Suppressor macrophage treated with lipopolysaccharide for 1 hour (primary cell): ENCODE measurements around the gene FSD2.
"Not testable (repeated sequence)": the region's sequence is repeated elsewhere in the genome, so short reads cannot be mapped to it uniquely, and the experiment has no call there.

Experiments used
- DNase-seq, 3 donors: peaks; one replicate each; pipeline ENCODE4 v3.0.0-alpha.2; 2020 to 2022

The FSD2 gene

GRCh38 chr15:82829234-82829633, 23.4 kb upstream of the FSD2 start:
- no peak for DNase-seq

- no peak for DNase-seq
These were observed 22.2 kb upstream of the FSD2 start for GRCh38 chr15:82828075-82828474.

GRCh38 chr15:82823049-82823448, 17.2 kb upstream of the FSD2 start:
- no peak for DNase-seq

- DNase-seq: not testable (repeated sequence)
These were observed 16.0 kb upstream of the FSD2 start for GRCh38 chr15:82821851-82822250.

GRCh38 chr15:82821396-82821795, 15.5 kb upstream of the FSD2 start:
- not testable (repeated sequence) for DNase-seq

GRCh38 chr15:82820128-82820527, 14.3 kb upstream of the FSD2 start:
- DNase-seq: no peak

GRCh38 chr15:82812994-82813393, 7.1 kb upstream of the FSD2 start:
- peak in 2 of 3 donors; percentile 15 to 32 for DNase-seq

GRCh38 chr15:82810890-82811426, 5.1 kb upstream of the FSD2 start:
- DNase-seq: peak; percentile 68 to 84 (median 79)

GRCh38 chr15:82810061-82810889, 4.4 kb upstream of the FSD2 start:
- peak; percentile 45 to 59 (median 47) for DNase-seq

- peak; percentile 99 for DNase-seq
These were observed 3.6 kb upstream of the FSD2 start, which contains the start of gene WHAMM for GRCh38 chr15:82809308-82810060. WHAMM (plus strand) TSS chr15:82809628; CDS start chr15:82809727, 99 bp downstream.

- DNase-seq: no peak
These were observed 2.8 kb upstream of the FSD2 start for GRCh38 chr15:82808634-82809041.

GRCh38 chr15:82807920-82808633, 2.2 kb upstream of the FSD2 start:
- no peak for DNase-seq

- no peak for DNase-seq
These were observed 1.3 kb downstream of the FSD2 start for GRCh38 chr15:82804575-82804949.

GRCh38 chr15:82803793-82804574, 1.9 kb downstream of the FSD2 start:
- no peak for DNase-seq

GRCh38 chr15:82802497-82802896, 3.4 kb downstream of the FSD2 start:
- DNase-seq: no peak

GRCh38 chr15:82799183-82799841, 6.6 kb downstream of the FSD2 start:
- peak in 1 of 3 donors; percentile 8 for DNase-seq

- peak in 2 of 3 donors; percentile 26 to 32 for DNase-seq
These were observed 7.2 kb downstream of the FSD2 start for GRCh38 chr15:82798531-82799166.

- DNase-seq: no peak
These were observed 7.8 kb downstream of the FSD2 start for GRCh38 chr15:82798104-82798503.

GRCh38 chr15:82793737-82794136, 12.1 kb downstream of the FSD2 start:
- no peak for DNase-seq

GRCh38 chr15:82792068-82792467, 13.8 kb downstream of the FSD2 start:
- DNase-seq: no peak

- no peak for DNase-seq
These were observed 15.5 kb downstream of the FSD2 start for GRCh38 chr15:82790321-82790720.
